HG02798 (cell line): ENCODE results near the gene PPFIBP2.

ENCODE experiments used
- ATAC-seq: cut with Tn5 transposase; IDR thresholded peaks from one replicate; pipeline ENCODE4 v1.9.1; 2021; ENCODE audit warnings: mild to moderate bottlenecking; ENCODE audit not compliant: unreplicated experiment, poor library complexity

PPFIBP2 gene

DNA sequence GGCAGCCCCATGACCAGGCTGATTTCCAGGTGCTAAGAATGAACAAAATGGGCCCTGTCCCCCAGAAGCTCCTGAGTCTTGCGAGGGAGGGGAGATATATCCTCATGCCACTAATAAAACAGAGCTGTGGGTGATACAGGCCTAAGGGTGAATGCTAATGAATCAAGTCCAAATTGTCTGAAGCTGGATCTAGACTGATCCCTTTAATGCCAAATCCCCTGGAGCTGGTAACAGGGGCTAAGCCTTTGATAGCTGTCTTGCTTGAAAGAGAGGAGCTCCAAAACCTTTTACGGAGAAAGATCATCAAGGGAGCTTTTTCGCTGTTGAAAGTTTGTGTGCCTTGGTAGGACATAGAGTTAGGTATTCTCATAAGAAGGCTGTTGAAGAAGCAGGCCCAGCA is 79.7 kb downstream of the PPFIBP2 start:
- no peak for ATAC-seq

DNA sequence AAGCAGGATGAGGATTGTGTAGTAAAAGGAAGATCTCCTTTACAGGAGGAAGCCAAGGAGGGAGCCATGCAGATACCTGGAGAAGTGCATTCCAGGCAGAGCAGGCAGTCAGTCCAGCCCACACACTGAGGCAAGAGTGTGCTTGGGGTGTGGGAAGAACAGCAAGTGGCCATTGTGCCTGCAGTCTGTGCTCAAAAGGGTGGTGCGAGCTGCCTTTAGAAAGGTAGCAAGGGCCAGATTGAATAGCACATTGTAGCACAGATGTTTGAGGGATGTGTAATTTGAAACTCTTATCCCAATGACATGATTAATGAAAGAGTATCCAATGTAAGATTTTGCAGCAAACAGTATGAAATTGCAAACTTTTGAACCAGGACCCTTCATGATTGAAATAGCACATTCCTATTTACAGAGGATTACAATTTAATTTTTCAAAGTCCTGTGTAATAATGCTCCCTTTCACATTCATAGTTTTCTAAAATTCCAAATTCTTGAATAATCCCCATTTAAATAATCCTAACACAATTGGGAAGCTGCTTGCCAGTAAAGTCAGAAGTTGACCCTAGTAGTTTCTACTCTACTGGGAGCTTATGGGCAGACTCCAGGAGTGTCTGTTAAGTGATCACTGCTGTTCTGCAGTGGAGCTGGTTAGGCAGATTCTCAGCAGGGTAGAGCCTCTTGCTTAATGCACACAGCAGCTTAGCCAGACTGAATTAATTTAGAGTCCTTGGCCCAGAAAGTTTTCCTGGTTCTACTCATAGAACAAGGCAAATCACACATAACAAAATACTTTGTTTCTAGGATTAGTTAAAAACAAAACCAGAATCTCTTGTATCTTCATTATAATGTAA is 81.4 kb downstream of the PPFIBP2 start:
- no peak for ATAC-seq

DNA sequence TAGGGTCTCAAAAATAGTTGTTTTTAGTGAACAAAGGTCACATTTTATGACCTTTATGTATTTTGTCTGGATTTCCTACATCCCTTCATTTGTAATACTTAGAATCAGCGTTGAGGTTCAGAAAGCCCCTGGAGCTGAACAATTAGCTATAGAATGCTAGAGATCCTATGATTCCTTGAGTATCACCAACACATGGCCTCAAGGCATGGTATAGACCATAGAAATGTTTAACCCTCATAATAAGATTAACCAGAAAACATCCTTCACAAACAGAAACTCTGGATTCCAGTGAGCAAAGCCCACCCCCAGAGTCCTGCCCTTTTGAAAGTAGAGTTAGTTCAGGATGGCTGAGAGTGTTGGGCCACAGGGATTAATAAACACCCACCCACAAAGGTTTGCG is 82.2 kb downstream of the PPFIBP2 start:
- ATAC-seq, result no peak

DNA sequence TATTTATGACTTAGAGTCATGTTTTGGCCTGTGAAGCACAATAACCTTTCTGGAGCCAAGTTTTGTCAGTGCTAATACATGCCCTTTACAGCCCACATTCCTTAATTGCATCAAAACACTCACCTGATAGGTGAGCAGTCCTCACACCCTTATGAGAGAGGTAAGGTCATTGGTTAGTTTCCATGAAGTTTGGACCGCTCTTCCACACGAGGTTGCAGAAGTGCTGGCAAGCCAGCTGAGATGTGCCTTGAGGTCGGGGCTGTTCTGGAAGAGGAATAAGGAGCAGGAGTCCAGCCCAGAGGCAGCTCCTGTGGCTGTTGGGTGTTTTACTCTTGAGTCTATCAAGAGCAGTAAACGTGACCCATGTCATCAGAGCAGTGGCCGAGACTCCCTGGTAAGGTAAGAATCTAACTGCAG is 83.2 kb downstream of the PPFIBP2 start:
- no peak for ATAC-seq

DNA sequence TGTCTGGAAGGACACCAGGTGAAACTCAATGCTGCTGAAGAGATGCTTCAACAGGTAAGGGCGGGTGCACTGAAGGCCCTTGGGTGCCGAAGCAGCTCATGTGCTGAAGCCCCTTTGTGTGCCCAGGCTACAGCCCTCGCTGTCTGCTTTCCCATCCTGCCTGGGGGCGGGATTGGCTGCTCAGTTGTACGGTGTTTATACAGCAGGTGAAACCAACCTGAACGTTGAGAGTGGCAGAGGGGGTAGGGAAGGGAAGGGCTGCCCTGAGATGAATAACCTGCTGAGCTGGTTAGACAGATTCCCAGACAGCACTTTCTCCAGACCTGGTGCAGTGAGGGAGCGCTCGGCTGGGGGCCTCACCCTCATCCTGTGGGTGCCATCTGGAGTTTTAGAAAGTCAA is 83.8 kb downstream of the PPFIBP2 start:
- no peak for ATAC-seq

DNA sequence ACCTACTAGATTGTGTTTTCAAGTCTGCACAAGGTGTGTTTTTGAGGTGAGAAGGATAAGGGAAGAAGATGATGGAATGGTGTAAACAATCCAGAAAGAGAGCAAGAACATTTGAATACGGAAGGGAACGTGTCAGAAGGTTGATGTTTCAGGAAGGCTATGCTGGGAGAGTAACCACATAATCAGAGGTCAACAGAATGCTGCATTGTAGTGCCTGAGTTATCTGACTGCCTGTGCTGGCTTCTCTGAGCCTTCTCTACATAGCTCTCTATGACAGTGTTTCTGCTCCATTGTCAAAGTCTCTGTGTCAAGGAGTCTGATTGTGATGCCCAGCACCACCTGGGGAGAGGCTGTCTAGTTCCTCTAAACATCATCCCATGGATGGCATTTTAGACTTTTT is 85.4 kb downstream of the PPFIBP2 start:
- no peak for ATAC-seq

DNA sequence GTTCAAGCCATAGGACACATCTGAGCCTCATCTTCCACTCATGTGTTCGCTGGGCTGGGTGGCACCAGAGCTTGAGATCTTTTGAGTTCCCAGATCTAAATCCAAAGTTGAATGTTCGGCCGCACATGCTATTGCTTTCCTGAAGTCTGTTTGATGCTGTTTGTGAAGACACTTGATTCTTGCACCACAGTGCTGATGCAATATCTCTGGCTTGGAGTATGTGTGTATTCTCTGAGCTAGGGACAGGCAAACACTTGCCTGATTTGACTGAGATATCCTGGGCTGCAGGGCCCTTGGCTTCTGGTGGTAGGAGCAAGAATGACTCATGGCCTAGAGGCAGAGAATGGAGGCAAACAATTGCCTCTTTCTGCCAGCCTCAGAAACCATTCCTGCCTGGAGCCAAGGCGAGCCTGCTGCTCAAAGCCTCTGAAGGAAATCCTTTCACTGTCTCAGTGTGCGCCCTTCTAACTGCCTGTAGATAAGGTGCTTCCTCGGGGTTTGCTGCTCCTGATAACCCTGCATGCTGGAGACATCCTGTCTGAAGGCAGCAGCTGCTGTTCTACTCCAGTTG is 86.5 kb downstream of the PPFIBP2 start:
- no peak for ATAC-seq

DNA sequence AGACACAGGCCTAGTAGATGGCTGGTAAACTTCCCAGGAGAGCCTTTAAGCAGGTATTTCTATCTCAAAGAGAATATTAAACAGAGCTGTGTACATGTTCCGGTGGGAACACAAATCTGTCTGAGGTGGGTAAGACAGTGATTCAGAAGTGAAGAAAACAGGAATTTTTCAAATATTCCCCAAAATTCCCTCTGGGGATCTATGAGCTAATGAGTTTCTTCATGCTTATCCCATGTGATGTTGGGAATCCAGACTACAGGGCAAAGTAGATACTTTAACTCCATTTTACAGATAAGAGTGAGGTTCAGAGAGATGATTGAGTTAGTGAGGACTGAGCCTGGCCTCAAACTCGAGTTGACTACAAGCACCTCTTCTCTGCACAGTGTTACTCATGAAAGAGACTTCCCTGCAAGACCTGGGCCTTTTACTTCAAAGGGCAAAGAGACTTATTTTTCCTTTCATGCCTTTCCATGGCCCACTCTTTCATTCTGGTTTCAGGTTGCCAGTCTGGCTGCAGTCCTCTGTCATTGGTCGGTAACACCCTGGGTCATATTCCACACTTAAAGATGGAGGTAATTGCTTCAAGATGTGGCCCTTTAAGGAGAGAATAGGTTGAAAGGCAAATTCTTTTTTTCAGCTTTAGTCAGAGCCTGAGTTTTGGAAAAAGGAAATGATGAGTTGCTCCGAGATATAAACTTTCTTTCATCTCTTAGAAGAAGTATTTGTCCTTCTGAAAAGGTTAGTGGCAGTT is 89.4 kb downstream of the PPFIBP2 start:
- ATAC-seq, result no peak

DNA sequence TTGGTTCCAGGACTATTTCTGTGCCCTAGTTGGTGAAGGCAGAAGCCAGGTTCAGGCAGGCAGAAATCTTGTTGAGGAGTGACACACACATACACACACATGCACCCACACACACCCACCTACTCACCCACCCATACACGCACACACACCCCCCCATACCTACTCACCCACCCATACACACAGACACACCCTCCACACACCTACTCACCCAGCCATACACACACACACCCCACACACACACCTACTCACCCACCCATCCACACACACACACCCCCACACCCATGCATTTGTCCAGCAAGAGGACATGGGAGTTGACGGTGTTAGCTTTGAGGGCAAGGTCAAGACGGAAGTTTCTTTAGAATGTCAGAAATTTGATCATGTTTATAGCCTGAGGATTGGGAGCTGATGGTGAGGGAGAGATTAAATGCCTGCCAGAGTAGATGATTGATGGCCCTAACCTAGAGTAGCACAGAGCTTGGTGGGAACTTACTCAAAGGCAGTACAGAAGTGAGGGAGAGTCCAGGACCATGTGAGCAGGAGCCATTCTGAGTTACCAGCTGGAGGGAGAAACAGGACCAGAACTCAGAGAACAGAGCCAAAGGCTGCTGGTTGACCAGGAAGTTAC is 90.6 kb downstream of the PPFIBP2 start:
- no peak for ATAC-seq

DNA sequence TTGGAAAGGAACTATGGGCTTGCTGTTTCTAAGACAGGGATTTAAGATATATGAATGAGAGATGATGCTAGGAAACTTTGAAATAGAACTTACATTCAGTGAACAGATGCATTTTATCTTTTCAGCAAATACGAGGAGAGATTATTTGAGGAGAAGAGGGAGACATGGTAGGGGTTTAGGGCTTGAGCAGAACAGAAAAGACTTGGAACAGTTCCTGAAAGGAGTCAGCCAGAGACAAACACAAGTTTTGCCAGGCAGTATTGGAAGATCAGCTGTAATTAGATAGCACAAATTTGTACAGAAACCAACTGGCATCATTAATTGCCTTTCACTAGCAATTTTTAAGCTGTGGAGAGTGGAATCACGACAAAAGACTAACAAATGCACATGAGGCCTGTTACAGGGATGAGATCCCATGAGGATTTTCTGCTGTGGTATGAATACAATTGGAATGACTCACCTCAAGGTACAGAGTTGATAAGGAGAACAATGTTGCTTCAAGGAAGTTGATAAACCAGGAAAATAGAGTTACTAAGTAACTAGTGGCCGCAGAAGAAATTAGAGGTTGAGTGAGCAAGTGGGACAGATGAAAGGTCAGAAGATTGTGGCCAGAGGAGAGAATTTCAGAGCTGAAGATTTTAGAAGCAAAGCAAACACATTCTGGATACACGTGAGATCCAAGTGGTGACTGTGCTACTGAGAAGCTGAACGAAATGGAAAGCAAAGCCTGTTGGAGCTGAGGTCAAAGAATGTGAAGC is 91.6 kb downstream of the PPFIBP2 start:
- ATAC-seq, result no peak

DNA sequence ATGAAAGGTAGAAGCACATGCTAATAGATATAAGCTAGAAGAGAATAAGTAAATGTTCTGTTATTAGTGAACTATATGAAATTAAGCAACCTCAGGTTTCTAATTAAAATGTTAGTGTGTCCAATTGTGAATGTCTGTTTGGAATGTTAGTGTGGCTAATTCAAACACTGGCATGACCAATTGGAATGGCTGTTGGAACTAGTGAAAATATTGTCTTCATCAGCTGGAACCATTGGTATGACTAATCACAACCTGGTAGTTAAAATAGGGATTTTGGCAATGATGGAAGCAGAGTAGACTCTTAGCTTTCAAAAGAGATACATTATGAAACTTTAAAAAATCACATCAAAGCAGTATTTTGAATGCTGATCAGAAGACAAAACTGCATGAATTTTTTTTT is 92.7 kb downstream of the PPFIBP2 start:
- no peak for ATAC-seq

DNA sequence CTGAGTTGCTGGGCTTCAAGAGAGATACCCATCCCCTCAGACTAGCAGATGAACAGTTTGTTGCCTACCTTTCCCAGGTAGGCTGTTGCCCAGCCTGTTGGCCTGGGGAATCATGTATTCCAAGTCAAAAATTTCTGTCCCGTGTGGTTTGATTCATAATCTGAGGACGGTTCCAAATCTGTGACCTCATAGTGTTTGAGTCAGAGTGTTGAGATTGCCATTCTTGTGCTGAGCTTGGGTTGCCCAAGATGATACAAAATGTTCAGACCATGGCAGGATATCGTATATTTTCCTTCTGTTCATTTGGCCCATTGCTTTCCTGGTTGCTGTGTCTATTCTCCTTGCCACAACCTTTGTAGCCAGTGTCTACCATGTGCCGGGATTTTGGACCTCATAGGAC is 95.2 kb downstream of the PPFIBP2 start:
- ATAC-seq, result no peak

DNA sequence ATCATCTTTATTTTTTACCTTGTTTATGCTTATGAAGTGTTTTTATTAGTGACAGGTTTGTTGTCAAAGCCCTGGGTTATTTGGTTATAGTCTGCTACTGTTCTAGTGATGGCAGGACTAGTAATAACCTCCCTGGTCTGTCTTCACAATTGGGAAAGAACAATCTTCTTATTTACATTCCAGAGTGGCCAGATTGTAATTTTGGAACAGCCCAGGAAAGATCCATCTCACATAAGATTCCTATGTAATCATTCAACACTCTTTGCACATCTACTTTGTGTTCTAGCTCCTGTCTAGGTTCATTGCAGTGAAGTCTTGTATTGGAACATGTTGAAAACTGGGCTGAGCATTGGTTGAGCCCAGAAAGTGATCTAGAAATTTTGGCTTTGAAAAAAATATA is 95.7 kb downstream of the PPFIBP2 start:
- no peak for ATAC-seq

DNA sequence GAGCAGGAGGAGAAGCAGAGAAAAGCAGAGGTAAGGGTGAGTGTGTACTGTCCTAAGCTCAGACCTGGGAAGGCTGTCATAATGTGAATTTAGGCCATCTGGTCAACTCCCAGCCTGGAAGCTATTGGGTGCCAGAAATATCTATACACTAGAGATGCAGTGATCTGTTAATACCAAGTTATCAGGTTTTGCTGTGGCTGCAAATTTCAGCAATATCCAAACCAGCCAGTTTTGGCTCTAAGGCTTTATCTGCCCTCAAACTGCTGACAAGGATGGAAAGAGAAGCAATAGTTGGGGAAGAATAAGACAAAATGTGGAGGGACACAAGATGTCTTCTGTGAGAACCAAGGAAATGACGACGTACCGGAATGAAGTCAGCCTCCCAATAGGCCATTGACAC is 96.6 kb downstream of the PPFIBP2 start:
- ATAC-seq, result no peak

DNA sequence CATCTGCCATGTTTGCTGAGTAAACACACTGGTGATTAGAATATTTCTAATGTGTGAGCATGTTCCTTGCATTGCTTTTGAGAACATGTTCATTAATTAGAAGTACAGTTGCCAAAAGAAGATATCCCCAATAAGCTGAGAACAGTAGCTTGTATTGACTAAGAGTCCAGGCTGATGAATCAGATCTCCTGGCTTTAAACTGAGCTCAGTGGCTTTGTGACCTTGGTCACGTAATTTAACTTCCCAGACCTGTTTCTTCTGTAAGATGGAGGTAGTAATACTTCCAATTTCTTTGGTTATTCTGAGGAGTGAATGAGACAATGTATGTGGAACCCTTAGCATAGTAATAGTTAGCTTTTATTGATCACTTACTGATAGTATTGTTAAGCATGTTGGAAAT is 97.6 kb downstream of the PPFIBP2 start:
- ATAC-seq, result no peak

DNA sequence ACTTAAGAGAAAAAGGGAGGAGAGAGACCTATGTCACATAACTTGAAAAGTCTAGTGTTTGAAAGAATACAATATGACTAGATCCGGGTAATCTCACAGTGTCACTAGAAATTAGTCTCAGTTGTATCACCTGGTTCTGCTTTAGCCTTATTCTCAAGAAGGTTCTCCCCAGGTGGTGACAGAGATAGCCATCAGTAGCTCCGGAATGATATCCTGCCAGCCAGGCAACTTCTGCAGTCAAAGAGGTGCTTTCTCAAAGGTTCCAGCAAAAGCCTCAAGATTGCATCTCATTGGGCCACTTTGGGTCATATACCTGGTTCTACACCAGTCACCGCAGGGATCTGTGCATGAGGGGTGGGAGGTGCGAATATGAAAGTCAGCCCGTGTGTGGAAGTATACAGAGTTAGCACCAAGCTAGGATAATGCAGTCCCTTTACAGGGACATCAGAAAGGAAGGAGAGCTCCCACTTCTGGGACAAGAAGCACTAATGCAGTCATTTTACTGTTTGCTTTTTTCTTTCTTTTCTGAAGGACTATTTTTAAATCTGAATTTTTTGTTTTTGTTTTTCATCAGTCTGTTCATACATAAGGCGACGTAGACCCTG is 98.4 kb downstream of the PPFIBP2 start:
- no peak for ATAC-seq

DNA sequence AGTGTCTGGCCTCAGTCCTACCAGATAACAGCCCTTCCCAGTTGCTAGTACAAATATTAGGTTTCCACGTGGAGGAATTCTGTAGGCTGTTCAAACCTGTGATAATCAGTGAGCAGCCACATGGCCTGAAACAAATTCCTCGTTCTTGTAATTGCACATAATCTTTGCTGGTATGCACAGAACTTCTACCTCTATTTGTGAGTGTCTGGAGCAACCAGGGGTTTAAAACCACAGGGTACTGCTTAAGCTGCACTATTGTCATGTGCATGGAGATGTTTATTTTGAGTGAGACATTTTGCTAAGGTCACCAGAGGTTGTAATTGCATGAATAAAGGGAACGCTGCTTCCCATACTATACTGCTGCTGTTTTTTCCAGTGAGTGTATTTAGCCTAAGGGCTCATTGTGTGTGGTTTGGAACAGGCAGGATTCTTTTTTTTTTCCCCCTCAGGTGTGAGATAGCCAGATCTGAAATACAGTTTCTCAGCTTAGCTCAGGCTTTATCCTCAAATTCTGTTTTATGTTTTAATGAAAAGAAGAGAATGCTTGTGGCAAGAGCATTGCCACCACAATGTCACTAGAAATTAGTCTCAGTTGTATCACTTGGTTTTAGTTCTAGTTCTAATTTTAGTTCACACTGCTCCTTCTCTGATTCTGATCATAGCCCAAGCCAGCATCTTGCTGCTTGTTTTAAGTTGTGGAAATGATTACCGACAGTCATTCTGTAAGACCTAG is 99.0 kb downstream of the PPFIBP2 start:
- ATAC-seq, result no peak

DNA sequence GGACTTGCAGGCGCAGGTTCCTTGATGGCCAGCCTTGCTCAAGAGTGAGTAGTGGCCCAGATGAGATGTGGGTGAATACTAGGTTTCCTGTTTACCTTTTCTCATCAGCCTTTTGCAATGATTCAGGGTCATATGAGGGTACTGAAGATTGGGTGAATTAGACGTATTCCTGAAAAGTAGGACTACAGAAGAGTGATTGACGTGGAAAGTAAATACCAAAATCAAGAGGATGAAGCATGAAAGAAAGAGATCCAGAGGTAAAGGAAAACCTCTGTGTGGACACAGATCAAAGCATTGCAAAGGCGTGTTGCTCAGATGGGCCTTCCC is 99.6 kb downstream of the PPFIBP2 start:
- ATAC-seq, result no peak

DNA sequence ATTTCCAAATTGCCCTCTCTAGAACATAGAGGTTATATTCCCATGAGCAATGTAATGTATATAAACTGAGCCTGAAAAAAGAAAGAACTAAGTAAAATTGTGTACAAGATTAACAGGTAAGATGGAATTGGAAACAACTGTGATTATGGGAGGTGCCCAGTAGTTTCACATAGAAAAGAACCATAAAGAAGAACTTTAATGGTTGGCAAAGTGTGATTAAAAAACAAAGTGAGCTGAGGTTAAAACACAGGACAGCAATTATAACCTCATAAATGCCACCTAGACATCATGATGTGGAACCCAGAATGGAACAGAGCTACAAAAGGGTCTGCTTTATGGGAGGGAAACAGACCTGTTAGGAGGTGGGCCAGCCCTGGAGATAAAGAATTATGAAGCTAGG is 100.9 kb downstream of the PPFIBP2 start:
- ATAC-seq, result no peak
